T-helper 22 cell (primary cell): ENCODE results near the gene PODXL2.
"Not testable (repeated sequence)": the region's sequence is repeated elsewhere in the genome, so short reads cannot be mapped to it uniquely, and the experiment has no call there.

Experiments used
- DNase-seq: peaks from one replicate; pipeline ENCODE4 v3.0.0-alpha.2; 2020; ENCODE audit warnings: low read depth

Gene PODXL2

DNA sequence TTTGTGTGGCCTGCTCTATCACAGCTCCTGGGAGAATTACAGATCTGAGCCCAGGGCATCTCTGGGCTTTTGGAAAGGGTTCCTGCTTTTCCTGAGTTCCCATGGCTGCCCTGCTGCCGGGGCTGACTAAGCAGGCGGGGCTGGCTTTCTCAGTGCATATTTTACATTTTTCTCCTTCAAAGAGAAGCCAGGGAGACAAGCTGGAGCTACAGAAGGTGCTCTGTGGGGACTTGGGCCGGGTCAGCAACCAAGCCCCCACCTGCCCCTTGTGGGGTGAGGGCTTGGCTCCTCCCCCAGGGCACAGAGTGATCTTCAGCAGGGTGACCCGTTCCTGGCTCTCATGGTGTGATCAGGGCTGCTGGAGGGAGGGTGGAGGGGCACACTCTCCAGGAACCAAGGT lies 61.1 kb downstream of the PODXL2 start:
- no peak for DNase-seq

DNA sequence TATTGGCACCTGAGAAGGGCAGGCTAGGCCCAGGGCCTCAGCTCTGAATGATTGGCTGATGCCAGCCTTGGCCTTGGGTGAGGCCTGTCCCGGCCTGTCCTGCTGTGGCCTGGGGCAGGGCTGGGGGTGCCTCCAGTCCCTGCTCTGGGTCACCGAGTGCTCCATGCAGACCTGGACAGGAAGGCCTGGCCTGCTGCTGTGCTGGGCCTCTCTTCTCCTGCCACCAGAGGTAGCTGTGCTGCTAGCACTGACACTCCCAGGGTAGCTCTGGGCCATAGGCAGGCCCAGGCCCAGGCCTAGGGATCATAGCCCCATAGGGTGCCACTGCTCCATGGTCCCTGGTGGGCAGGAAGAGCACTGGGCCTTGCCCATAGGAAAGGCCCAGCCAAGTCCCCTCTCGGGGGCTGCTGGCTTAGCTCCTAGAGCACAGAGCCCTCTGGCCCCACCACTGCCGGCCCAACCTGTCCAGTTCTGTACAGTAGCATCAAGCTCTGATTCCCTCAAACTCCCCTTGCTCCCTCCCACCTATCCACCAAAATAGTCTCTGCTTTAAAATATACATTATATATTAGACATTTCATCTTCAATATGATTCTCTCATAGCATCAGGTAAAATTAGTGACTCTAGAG lies 62.0 kb downstream of the PODXL2 start:
- no peak for DNase-seq

DNA sequence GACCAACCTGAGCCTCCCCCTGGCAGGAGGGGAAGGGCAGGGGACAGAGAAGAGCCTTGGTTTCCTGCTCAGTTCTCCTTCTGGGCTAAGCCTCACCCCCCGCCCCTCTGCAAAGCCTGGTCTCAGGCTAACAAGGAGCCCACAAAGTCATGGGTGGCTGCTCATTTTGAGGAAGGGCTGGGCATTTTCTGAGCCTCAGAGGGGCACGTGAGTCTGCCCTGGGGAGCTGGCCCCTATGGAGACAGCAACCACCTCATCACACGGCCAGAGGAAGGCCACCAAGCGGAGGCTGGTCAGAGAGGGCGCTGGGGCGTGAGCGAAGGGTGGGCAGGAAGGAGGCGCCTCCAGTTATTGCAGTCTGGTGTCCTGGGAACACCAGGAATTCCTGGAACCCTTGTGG lies 62.5 kb downstream of the PODXL2 start:
- no peak for DNase-seq

DNA sequence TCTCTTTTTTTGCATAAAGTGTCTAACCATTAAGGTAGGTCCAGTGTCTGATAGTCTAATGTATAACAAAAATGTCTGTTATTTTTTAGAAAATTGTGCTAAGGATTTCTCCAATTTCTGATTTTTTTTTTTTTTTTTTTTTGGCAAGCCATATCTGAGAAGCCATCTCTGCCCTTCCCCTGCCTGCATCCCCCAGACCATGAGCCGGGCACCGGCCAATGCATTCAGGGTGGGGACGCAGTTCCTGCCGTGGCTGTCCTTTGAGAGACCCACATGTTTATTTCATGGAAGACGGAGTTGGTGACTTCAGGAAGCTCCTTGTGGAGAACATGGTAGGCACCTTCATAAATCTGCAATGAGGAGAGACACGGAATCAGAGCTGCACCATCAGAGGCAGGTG lies 63.0 kb downstream of the PODXL2 start:
- DNase-seq: no peak

DNA sequence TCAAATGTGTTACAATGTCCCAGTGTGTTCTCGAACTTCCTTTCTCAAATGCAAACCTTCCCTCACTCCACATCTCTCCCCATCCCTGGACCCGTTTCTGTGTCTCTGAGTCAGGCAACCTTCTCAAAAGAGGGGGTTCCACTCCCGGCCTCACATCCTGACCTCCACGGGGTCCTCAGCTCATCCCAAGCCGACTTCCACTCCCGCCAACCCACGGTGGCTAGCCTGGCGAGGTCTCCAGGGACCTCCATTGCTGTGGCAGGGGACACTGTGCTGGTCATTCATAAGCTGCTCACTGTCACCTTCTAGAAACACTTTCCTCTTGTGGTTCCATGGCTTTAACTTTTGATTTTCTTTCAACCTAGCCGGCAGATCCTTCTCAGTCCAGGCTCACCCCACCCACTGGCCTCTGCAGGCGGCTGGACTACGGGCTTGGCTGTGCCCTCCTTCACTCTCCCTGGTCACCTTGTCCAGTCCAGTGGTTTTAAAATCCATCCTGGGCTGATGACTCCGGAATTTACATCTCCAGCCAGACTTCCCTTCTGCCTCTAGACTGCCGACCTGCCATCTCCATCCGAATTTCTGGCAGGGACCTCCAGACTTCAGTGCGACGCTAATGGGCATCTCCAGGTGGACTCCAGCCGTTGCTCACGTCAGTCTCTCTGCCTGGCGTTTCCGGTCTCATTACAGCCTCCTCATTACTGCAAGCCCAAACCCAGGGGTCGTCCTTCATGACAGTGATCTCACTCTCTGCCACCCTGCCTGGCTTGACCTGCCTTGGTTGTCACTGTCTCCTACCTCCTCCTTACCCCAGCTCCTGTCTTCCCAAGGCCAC lies 63.7 kb downstream of the PODXL2 start:
- DNase-seq: no peak

DNA sequence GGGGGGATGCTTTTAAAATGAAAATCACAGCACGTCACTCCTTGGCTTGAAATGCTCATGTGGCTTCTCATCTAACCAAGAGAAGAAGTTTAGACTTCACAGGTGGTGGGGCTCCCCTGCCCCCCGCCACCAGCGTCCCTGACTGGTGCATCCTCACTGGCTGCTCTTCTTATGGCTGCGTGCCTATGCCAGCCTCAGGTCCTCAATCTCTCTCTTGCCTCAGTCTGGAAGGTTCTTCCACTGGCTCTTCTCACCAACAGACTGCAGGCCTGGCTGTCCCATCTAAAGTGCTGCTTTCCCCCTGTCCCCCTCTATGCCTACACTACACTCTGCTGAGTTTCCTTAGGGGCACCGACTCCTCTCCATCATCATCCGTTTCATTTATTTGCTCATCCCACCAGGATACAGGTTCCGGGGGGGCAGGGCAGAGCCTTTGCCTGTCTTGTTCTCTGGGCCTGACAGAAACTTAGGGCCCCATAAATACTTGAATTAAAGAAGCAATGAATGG lies 64.4 kb downstream of the PODXL2 start:
- no peak for DNase-seq

DNA sequence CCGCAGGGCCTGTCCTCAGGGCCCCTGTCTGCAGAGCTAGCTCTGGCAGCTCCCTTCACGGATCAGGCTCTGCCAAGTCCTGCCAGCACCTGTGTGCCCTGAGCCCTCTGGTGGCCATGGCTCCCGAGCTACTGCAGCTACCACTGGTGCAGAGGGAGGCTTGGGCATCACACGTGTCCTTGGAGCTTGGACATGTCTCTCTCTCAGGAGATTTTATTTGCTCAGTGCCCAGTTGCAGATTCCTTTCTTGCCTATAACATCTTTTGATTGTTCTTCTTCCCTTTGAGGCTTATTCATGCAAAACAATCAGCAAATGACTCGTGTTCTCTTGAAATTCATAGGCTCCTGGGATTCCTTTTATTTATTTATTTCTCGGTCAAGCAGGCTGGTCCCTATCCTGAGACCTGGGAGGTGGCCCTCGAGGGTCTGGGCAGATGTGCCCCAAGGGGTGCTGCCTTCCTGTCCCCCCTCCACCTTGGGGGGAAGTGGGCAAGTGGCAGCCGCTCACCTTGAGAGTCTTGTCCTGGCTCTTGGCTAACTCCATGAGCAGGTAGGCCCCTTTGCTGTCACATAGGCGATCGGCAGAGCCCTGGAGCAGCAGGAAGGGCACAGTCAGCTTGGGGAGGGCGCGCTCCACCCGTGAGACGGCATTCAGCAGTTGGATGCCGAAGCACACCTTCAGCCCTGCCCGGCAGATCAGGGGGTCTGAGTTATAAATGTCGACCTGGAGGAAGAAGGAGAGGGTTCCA lies 65.7 kb downstream of the PODXL2 start:
- DNase-seq: no peak

DNA sequence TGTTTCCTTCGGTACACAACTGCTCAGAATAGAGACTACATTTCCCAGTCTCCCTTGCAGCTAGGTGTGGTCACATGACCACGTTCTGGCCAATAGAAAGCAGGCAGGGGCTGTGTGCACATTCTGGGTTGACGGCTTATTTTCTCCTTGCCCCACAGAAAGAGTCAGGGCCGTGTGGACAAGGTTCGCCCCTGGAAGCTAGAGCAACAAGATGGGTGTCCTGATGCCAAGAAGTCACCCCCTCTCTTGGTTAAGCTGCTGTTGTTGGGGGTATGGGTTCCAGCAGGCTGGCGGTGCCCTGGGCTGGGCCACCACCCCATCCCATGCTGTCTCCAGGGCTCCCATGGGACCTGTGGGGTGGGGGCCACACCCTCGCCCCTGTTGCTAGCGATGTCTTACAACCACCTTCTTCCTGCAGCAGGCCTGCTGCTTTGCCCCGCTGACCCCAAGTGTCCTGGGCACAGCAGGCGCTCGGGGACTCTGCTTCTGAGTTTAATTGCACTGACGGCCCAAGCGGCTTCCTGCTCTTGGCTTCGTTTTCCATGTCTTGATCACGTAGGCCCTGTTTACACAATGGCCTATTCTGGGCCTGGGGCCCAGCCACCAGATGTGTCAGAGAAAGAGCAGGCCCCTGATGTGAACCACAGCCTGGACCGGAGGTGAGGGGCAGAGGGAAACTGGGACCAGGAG lies 68.7 kb downstream of the PODXL2 start:
- DNase-seq: peak; percentile 13

DNA sequence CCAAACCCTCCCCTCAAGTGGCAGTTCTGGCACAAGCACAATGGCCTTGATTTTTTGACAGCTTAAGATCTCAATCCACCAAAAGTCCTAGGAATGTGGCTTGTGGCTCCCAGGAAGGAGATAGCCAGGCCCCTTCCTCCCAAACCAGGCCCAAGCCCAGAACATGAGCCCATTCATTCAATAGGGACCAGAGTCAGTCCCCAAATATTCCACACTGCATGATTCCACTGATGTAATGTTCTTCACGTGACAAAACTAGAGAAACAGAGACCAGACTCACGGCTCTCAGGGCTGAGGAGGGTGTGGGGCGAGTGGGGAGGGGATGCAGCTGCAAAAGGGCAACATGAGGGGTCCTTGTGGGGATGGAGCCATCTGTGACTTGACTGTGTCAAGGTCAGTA lies 69.3 kb downstream of the PODXL2 start:
- no peak for DNase-seq

DNA sequence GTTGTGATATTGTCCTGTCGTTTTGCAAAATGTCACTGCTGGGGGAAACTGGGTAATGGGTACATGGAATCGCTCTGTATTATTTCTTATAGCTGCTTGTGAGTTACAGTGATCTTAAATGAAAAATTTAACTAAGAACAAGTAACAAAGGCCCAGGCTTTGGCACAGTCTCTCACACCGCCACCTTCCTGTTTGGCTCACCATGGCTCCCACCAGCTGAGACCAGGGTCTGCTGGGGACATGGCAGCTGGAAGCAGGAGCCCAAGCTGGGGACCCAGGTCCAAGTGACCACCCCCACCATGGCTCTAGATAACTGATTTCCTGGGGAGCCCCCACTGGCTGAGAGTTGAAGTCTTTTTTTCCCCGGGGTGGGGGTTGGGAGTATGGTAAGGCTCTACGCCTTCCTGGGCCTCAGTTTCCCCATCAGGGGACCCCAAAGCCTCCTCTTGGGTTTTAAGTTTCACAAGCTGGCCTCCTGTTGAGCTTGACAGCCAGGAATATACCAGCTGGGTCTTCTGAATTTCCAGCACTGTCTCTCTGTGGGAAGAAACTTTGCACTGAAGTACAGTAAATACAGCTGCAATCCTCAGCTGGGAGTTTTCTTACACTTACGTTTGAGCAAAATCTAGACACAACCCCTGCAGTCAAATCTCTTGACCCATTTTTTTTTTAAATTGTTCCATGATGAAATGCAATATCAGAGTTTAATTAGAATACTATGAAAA lies 69.9 kb downstream of the PODXL2 start:
- DNase-seq: no peak

DNA sequence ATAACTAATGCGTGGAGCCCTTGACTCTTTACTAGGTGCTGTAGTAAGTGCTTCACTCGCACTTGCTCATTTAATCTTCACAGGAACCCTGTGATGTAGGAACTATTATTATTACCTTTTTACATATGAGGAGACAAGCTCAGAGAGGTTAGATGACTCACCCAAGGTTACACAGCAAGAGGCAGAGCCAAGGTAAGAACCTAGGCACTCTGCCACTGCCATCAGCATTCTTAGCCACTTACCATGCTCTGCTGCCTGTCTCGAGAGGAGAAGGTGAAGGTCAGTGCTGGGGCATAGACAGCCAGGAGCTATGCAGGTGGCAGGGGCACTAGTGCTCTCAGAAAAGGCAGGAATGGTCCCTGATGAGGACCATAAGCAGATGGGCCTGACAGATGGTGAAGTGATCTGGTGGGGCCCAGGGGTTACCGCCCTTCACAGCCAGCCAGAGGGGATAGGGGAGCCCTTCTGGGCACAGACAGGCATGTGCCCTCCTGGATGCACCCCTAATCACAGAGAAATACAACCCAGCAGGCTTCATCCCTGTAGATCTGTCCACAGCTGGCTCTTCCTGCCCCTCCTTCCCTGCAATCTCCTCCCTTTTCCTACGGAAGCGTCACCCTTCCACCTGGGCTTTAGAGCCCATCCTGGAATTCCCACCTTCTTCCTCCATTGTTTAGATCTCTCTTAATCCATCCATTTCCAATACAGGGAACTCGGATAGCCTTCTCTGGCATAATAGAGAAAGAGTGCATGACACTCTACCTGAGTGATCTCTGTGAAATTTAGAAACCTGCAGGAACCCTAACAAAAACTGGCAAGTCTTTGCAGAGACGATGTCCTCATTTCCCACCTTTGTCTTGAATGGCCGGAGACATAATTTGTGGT lies 70.7 kb downstream of the PODXL2 start:
- DNase-seq: no peak

DNA sequence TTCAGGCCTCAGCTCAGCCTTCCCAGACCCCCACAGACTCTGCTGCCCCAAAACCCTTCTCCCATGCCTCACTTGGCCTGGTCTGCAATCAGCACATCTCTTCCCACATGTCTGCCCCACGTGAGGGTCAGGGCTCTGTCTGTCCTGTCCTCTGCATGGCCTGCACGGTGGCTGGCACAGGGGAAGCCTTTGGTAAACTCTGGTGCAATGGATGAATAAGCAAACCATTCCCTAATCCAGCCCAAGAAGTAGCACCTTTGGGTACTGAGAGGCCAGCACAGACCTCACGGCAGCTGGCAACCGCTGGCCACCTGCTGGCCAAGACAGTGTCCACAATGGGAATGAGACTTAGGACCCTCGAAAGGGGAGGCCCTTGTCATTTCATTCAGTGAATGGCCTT lies 71.4 kb downstream of the PODXL2 start:
- DNase-seq: no peak

DNA sequence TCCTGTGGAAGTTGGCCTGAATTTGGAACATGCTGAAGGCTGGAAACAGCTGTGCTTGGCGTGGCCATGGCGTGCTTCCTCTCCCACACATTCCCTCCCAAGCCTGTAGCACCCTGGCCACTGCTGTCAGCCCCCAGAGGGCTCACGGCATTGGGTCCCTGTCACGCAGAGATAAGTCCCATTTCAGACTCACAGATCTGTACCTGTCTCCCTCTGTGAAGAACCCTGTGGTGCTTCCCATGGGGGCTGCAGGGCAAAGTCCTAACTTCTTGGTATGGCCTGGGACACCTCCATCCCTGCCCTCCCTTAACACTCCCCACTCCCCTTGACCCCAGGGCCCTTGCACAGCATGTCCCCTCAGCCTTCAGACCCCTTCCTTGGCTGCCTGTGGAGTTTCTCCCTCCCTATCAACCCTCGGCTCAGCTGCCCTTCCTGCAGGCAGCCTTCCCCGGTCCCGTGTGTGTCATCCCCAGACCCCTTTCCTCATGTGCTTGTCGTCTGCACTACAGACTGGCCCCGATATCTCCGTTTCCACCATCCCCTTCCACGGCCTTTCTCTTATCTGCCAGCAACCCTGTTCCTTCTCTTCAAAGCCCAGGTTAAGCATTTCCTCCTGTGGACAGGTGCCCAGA lies 72.4 kb downstream of the PODXL2 start:
- DNase-seq: no peak

DNA sequence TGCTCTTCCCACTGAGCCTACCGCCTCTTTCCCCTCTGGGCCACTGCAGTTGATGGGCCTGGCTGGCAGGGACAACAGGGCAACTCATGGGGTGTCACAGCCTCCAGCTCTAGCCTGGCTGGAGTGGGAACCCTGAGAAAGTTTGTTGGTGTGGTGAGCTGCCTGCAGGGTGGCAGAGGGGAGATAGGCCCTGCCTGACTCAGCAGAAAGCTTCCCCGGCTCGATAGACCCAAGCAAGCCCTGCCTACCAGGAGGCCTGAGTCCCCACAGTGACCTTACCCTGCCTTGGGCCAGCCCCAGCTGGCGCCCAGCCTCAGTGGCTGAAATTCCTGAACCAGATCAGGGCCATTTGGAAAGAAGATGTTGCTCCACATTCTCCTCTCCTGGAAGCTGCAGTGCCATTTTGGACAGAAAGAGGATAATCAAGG lies 73.2 kb downstream of the PODXL2 start:
- no peak for DNase-seq

DNA sequence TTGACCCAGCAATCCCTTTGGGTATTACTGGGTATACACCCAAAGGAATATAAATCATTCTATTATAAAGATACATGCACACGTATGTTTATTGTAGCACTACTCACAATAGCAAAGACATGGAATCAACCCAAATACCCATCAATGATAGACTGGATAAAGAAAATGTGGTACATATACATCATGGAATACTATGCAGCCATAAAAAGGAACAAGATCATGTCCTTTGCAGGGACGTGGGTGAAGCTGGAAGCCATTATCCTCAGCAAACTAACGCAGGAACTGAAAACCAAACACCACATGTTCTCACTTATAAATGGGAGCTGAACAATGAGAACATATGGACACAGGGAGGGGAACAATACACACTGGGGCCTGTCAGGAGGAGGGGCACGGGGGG lies 75.9 kb downstream of the PODXL2 start:
- DNase-seq: not testable (repeated sequence)

DNA sequence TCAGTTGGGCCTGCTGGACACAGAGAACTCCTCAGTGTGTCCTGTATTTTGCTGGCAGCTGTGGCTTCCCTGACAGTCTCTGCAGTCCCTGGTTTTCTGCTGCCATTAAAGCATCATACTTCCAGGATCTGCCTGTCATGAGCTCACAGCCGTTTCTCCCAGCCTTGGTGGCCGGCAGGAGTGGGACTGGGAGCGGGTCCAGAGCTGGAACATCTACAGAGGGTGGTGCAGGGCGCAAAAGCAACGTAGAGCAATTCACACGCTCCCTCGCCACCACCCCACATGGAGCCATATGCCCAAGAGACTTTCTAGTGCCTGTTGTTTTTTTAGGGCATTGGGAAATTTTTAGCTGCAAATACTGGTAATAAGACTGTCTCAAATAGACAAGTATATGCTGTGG lies 77.3 kb downstream of the PODXL2 start:
- no peak for DNase-seq

DNA sequence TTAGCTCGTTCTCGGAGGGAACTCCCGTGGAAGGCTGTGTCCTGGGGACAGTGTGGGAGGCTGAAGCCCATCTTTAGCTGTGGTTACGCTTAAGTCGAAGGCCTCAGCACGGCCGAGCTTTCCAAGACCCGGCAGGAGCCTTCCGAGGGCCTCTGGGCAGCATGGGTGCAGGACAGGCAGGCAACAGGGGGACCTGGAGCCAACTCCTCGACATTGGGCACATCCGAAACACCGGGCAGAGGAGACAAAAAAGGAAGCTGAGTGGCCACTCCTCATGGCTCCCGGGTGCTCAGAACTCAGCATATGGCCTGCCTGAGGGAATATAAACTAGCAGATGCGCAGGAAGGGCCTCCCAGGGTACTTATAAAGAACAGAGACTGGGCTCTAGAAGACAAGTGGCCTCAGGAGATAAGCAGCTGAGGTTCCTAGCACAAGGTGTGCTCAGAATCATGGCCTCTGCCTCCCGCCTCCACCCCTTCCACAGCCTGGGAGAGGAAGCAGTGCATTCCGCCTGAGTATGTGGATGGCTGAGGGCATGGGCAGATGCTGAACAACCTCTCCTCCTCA lies 77.9 kb downstream of the PODXL2 start:
- DNase-seq: no peak

DNA sequence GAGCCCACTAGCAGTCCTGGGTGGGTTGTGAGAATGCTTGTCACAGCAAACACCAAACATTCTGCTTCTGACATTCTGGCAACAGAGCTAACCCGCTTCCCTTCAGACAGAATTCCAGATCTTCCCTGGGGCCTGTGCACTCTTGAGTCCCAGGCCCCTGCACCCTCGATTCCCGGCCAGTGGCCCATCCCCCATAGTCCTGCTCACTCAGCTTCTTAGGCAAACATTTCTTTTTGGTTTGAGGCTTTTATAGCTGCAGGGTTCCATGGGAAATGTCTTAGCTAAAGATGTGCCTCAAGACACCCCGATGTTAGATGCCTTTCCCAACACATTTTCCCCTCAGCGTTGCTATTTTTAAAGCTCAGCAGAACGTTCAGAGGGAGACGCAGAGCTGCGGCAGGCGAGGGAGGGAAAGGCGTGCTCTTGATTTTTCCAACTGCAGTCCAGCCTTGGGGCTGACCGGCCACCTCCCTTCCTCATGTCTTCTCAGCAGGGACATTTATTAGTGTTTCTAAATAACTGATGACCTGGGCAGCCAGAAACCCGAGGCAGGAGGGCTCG lies 78.9 kb downstream of the PODXL2 start:
- no peak for DNase-seq

DNA sequence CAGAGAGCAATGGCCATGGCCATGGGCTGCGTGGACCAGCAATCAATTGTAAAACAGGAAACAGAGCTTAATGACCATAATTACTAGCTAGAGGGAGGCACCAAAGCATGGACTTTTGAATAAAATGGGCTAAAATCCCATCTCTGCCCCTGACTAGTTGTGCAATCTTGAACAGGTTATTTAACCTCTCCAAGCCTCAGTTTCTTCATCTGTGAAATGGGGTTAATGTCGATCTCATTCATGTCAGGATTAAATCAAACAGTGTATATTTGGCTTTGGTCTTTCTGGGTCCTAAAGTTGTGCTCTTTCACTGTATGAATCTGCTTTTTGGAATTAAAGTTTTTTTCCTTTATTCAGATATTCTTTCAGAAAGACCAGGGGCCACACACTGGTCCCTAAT lies 79.9 kb downstream of the PODXL2 start:
- no peak for DNase-seq
